CD4-positive, alpha-beta T cell treated with Interleukin-21 for 1 hour (primary cell): Measurements from ENCODE around the gene FHOD1.

ENCODE experiments used
- DNase-seq: peaks from one replicate; pipeline ENCODE4 v3.0.0-alpha.2; 2020

The FHOD1 gene

DNA sequence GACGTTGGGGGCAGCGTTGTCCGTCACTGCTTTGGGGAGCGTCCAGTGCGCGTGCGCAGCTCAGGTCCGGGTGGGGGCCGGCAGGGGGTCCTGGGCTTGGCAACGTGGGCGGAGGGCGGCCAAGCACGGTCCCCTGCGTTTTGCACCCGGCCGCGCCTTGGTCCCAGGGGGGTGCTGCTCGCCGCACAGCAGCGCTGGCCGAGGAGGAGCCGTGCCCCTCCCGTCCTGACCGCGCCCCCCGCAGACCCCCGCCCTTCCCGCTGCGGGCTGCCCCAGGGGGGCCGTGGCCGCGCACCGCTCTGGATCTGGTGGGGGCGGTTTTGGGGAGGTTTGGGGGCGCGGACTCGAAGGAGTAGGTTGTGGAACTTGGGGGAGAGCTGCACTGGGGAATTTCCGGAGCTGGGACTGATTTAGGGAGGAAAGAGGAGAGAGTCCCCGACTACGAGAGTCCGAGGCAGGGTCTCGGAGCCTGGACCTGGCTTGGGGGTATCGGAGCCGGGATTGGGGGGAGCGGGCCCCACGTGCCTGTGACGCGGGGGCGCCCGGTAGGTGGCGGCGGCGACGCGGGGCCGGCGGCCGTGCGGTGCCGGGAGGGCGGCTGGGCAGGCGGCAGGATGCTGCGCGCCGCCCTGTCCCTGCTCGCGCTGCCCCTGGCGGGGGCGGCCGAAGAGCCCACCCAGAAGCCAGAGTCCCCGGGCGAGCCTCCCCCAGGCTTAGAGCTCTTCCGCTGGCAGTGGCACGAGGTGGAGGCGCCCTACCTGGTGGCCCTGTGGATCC lies 1.3 kb upstream of the FHOD1 start, which contains the start of gene SLC9A5:
Gene SLC9A5 (plus strand): TSS at position 579 of the 777 bp plus-strand sequence. CDS start 36 bp downstream, at position 615.
- peak; percentile 32 for DNase-seq

DNA sequence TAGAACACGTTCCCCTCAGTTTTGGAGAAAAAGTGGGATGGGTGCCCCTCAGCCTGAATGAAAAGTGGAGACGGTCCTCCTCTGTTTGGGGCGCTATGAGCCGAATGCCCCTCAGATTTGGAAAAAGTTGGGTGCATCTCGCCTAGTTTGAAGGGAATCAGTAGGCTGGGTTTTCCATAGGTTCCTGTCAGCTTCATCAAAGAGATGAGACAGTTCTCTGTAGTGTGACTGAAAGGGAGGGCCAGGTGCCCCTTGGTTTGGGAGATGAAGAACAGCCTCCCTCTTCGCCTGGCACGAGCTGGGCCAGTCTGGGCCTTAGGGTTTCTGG lies 756 bp upstream of the FHOD1 start:
- DNase-seq: no peak

DNA sequence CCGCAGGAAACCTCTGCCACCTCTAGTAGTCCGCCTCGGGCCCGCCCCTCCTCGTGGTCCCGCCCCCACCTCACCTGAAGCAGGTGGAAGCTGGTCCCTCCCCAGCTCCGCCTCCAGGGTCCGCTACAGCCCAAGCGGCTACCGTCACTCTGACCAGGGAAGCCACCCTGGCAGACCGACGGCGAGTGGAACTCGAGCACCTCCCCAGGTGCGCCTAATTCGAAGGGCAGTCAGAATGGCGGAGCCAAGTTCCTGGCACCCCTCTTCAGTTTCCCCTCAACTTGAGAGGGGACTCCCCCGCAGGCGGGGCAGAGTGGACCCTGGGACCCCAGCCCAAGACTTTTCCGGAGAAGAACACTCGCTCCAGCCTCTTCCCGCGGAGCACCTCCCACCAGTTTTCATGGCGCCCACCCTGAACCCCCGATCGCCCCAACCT lies 507 bp downstream of the FHOD1 start:
- DNase-seq: peak; percentile 56

DNA sequence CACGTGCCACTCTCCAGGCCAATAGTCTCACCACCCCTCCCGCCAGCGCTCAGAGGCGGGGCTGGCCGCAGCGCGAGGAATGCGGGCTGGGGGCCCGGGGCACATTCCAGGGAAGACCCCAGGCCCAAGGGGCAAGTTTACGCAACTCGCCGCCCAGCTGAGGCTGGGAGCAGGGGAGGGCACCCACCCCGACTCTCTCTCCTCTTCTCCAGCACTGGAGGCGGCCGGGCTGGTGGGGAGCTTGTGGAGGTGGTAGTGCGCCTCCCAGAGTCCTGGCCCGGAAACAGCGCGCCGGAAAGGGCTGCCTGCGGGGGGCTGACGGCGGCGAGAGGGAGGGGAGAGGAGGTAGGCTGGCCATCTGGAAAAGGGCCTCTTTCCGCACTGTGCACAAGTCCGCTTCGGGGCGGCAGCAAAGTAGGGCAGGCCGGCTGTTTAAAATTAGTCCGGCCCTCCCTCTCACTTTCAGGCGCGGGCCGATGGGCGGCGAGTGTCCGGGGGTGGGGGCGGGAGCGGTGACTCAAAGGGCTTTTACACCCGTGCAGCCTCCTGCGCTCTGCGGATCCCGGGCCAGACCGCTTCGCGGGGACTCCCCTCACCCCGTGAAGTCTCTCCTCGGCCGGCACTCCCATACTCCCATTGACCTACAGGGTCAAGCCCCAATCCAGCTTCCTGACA lies 1.1 kb downstream of the FHOD1 start:
- DNase-seq: peak; percentile 46

DNA sequence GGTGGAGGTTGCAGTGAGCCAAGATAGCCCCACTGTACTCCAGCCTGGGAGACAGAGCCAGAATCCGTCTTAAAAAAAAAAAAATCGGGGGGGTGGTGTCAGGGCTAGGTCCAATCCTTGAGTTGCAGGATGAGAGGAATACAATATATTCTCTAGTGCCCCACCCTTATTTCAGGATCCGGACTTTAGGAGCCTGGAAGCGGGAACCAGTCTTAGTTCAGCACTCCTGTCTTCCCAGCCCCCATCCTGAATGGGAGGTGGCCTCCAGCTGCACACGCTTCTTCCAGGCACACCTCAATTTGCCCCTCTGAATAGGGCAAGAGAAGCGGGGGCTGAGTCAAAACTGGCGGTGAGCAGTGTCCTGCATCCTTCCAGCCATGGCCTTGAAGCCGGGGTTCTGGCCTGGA lies 1.6 kb downstream of the FHOD1 start:
- no peak for DNase-seq

DNA sequence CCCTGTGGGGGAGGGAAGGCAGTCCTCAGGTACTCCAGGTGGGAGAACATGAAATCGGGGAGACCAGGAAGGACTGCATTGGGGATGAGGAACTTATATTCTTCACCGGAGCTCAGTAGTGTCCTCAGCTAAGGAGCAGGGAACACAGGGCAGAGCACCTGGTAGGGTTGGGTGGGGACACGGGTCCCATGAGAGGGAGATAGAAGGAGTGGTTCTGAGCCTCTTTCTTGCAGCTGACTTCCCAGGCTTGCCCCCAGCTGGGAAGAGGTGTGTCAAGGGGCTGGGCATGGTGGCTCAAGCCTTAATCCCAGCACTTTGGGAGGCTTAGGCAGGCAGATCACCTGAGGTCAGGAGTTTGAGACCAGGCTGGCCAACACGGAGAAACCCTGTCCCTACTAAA lies 2.1 kb downstream of the FHOD1 start:
- DNase-seq: no peak

DNA sequence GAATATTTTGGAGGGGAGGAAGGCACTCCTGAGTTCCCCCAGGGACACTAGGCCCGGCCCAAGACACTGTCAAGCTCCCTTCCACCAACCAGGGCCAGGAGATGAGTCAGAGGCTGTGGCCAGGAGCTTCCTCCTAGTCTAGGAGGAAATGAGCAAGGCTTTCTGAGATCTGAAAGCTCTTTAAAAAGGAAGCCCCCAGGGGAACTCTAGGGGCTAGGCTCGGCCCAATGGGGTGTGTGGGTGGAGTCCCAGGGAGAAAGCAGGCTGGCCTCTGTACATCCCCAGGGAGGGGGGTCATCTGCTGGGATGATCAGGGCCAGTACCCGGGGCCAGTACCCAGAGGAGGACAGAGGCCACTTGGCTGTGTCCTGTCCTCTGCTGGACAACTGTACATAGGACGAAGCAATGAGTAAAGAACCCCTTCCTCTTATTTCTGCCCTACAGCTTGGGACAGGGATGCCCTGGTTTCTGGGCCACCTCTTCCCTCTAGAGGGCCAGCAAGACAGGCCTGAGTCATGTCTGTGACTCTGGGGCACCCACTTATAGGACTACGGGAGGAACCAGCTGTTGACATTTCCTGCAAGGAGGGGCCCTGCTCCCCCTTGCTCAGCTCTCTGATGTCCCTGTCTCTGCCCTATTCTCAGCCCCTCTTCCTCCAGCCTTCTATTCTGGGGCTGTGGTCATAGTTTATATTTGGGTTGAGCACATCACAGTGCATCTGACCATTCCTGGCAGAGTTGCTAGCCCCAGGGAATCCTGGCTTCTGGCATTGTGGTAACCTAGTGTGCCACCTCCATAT lies 2.7 kb downstream of the FHOD1 start:
- peak; percentile 86 for DNase-seq

DNA sequence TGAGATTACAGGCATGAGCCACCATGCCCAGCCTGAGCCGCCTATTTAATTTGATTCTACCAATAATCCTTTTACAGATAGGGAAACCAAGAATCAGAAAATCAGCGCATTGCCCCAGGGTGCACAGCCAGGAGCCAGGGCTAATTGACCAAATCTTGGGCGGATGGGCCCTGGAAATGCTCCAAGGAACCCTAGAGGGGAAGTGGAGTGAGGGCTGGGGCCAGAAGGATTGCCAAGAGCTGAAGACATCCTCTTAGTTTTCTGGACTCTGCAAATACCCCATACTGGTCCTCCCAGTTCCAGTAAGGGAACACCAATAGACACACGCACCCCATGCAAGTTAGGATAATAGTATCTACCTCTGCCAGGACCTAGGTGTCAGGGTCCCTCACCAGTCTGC lies 3.8 kb downstream of the FHOD1 start:
- no peak for DNase-seq

DNA sequence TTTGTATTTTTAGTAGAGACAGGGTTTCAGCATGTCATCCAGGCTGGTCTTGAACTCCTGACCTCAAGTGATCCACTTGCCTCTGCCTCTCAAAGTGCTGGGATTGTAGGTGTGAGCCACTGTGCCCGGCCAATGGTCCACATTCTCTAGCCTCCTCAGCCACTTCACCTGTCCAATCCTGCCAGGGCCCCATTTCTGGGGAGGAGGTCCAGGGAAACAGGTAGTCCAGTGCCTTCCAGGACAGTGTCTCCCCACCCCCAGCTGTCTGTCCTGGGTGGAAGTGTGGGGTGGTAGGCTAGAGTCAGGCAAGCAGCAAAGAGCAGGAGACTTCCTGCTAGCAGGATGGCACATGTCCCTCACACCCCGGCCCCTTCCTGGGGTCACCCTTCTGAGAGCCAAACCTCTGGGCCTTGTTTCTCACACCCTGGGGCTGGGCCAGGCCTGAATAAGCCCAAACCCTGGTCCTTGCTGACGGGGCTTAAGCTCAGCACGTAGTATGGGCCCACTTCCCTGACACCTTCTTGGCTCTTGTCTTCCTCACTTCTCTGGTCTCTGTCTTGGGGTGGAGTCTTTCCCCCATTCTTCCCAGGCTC lies 5.0 kb downstream of the FHOD1 start:
- DNase-seq: no peak

DNA sequence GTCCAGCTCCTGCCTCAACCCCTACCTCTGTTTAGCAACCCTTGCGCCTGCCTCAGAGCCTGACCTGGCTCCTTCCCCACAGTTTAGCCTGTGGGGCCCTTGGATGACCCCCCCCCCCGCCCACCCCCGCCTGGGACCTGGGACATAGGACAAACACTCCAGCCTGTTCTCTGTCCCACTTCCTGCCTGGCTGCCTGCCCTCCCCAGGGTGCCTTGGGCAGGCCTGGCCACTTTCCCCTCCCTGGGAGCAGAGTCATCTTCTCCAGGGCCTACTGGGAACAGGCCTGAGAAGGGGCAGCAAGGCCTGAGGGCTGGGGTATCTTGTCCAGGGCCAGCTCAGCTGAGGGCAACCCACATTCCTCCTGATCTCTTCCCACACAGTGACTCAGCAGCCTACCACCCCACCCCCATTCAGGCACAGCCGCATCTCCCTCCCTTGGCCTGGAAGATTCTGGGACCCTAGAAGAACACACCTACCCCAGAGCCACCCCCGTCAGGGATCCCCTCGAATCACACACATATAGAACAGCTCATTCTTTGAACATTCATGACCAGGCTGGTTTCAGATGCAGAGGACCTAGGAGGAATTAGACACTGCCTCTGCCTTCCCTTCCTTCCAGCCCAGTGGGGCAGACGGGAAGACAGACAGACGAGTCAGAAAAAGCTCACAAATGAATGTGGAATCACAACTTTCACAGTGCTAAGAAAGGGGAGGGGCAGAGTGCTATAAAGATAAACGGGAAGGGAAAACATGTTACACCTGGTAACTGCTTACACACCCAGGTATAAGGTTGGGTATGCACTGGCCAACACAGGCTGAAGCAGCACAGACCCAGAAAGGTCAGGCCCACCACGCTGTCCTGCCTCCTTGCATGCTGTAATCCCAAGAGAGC lies 6.0 kb downstream of the FHOD1 start:
- no peak for DNase-seq

DNA sequence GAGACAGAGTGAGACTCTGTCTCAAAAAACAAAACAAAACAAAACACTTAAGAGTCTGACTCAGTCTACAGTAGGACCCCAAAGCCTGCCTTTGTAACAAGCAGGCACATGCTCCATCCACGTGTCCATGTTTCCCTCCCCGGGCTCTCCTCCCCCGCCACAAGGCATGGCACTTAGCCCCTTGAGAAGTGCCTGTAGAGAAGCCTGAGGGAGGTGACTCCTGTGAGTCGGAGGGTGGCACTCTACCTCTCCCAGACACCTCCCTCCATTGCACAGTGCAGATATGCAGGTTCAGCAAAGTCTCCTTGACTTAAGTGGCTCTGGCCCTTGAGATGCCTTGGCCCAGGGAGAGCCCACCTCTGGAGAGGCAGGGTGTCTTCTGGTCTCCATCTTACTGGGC lies 6.8 kb downstream of the FHOD1 start:
- no peak for DNase-seq

DNA sequence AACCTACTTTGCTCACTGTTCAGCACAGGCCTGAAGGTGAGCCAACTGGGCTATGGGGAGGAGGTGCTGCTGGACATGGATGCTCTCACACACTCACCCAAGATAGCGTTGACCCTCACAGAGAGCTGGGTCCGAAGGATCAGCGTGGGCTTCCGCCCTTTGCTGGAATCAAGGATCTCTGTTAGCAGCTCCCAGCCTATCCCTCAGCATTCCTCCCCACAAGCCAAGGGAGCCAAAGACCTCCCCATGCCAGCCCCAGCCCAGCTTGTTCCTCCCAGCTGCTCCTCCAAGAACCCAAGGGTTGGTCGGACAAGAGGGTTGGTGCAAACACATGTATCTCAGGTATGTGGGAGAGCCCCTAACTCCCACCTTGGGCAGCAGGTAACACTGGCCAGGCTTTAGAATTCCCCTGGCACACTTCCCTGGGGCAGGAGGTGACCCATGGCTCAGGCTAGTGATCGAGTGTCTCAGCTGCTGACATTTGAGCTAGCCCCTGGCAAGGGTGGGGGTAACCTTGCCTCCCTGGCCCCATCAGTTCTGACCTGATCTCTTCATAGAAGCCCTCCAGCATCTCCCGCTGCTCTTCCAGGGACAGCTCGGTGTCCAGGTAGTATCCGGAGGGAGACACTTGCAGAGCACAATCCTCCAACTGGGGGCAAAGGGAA lies 8.3 kb downstream of the FHOD1 start:
- DNase-seq: no peak

DNA sequence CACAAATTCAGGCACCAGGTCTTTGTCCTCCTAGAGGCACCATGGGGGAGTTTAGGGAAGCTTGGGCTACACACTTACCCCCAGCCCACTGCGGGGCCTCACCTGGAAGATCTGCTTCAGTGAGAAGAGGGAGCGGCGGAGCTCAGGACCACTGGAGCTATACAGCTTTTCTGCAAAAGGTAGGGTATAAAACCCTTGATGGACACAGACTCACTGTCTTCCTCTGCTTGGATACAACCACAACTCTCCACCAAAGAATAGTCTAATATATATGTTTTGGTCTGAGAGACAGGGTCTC lies 9.1 kb downstream of the FHOD1 start:
- no peak for DNase-seq

DNA sequence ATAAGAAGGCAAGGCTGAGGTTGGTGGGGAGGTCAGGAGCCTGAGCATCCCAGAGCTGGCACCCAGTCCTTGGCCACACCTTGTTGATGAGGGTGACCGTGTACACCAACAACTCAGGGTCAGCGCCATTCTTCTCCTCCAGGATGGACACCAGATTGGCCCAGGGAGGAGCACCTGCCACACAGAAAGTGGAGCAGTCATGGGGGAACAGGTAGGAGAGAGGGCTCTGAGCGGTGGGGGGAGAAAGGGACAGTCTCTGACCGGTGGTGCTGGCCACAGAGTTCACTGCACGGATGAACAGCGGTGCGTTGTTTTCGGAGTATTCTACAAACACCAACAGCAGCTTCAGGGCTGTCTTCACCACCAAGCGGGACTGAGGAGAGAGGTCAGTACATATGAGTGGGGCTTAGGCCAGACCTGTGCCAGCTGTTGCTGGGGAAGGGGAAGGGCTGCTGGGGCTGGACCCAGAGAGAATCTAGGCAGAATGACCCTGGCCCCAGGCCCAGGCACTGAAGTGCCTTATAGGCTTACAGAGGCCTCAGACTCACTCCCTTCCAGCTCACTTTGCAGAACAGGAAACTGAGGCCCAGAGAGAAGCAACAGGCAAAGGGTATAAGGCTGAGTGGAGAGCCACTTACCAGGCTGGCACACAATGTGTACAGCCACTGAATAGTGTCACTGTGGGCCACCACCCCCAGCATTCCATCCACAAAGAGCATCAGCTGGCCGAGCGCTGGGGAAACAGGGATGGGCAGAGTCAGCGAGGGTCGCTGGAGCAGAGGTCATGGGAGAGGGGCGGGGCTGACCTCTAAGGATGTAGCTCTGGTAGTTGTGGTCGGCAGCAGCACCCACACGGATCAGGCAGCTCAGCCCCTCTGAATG lies 9.6 kb downstream of the FHOD1 start:
- no peak for DNase-seq

DNA sequence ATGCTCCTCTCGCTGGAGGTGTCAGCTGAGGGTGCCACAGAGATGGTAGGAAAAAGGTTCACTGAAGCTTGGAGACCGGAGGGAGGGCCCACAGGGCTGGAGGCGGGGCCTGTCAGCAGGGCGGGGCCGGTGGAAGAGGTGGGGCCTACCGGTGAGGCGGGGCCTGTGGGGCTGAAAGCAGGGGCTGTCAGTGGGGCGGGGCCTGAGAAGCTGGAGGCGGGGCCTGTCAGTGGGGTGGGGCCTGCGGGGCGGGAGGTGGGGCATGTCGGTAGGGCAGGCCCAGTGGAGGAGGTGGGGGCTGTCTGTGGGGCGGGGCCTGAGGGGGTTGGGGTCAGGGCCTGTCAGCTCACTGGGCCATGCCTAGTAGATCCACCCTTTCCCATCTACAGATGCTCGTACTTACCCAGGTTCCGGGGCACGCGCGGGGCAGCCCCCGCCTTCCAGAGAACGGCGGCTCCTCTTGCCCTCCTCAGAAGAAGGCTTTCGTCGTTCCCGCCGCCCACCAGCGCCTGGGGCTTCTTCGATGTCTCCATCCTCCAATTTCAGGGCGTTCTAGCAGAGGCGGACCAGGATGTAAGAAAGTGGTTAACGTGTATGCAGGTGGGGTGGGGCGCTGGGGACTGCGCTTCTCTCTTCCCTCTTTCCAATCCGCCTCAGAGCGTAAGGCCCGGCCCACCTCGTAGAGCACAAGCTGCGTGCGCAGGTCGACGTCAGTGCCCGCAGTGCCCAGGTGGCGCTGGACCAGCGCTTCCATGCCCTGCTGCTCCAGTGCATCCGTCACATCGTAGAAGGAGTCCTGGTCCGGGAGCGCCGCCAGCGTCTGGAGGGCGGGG lies 10.5 kb downstream of the FHOD1 start:
- peak; percentile 86 for DNase-seq

DNA sequence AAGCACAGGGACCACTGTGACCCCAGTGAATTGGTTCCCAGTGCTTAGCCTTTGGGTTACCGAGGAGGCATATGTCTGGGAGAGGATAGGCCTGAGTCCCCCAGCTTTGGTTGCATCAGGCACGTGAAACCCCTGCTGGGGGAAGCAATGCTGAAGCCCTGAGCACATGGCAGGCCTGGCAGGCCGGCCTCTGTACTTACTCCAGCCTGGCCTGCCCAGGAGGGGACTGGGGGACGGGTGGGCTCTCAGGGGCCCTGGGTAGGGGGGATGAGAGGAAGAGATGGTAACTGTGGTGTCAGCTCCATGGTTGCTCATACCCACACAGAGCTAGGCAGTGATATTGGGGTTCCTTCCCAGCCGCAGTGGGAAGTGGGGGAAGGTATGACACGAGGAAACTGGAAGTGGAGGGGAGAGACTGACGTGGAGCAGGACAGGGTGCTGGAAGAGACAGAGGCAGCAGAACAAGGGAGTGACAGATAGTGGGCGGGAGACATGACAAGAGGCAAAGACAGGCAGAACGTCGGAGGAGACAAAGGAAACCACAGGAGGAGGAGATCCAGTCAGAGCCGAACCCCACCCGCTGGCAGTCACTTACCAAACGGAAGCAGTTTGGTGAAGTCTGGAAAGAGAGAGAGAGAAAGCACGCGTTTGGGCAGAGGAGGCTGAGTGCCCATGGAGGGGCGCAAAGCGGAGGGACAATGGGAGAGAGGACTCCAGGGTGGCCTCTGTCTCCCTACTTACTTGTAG lies 11.3 kb downstream of the FHOD1 start:
- peak; percentile 78 for DNase-seq

DNA sequence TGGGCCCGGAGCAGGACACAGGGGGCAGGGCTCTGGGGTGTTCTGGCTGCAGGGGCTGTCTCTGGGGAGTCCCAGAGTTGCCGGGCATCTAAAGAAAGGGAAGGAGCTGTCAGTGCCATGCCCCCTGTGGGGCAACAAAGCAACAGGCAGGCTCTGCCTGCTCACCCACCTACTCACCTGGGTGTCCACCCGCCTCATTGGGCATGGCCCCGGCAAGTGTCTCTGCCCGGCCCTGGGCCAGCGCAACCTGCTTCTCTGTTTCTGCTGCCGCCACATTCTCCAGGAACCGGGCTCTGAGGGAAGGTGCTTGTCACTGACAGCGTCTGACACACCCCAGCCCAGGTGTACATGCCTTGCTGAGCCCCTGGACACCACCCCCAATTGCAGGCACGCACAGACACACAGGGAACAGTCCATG lies 13.1 kb downstream of the FHOD1 start:
- no peak for DNase-seq

DNA sequence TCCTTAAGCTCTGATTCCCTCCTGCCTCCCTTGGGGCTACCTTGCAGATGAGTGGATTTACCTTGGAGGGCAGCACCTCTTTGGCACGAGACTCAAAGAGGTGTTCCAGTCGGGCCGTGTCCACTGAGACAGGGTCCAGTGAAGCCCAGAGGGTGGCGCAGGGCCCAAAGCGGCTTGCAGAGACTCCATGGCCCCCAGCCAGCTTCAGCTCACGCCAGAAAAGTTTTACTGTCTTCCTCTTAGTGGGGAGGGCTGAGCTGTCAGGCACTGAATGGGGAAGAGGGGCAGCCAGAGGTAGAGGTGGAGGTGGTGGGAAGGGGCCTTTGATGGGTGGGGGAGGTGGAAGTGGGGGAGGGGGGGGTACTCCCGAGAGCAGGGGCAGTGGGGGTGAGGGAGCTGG lies 13.7 kb downstream of the FHOD1 start:
- DNase-seq: no peak
